Endothelial cell of umbilical vein (primary cell): ENCODE measurements around the gene ACTN3. TPM values are rescaled to one million over a fixed set of nuclear protein-coding genes. Genes with fewer than 3 reads are reported as not detected.

Source experiments
- BruUV-seq: library from RNA; stranded (reverse); fragments of 400-500 nt; replicated peaks from 2 replicates; lab custom pipeline; 2021; lab: Mats Ljungman, UMichigan
- CTCF ChIA-PET: fragments of 300-600, 350-600 bp; sonication (Branson Sonifier 250); formaldehyde crosslinking; loops from one replicate; lab custom pipeline; 2021; ENCODE audit warnings: antibody characterized with exemption, inconsistent platforms; lab: Charles Lee
- POLR2A ChIA-PET: fragments of 300-600, 350-600 bp; sonication (Branson Sonifier 250); formaldehyde crosslinking; loops from one replicate; lab custom pipeline; 2021; ENCODE audit warnings: antibody characterized with exemption, inconsistent platforms; lab: Charles Lee
- DNase-seq: peaks from one replicate; pipeline ENCODE4 v3.0.0-alpha.2; 2011; ENCODE audit warnings: low read depth, low spot score
- FAIRE-seq: peaks from 2 replicates; lab custom pipeline; 2011; peaks lifted over from hg19 to GRCh38; lab: Jason Lieb, UNC
- H2AFZ ChIP-seq: 2 replicates; pipeline ENCODE4 v1.6.0; 2012; ENCODE audit warnings: low read depth, low read length, control low read depth, inconsistent platforms
- H3K27ac ChIP-seq: 2 replicates; pipeline ENCODE4 v1.5.1; 2011; ENCODE audit warnings: low read depth, mild to moderate bottlenecking, control low read depth, low read length, moderate library complexity; ENCODE audit not compliant: insufficient read depth
- H3K27me3 ChIP-seq, 2 experiments: 2 replicates each; pipeline versions ENCODE4 v1.6.0 to v1.6.1; 2011; ENCODE audit warnings: low read length in 2 of 2, mixed read lengths in 1 of 2; ENCODE audit not compliant: control insufficient read depth in 2 of 2, insufficient read depth in 2 of 2
- H3K36me3 ChIP-seq, 2 experiments: 2 replicates in 1 of 2; 3 replicates in 1 of 2; pipeline ENCODE4 v1.5.1; 2011; ENCODE audit warnings: low read length in 2 of 2, mild to moderate bottlenecking in 1 of 2, moderate library complexity in 1 of 2; ENCODE audit not compliant: control insufficient read depth in 2 of 2, insufficient read depth in 2 of 2; ENCODE audit errors: extremely low read depth in 1 of 2
- H3K4me1 ChIP-seq: 3 replicates; pipeline ENCODE4 v1.5.1; 2011; ENCODE audit warnings: mild to moderate bottlenecking, low read length; ENCODE audit not compliant: control insufficient read depth, insufficient read depth; ENCODE audit errors: extremely low read depth
- H3K4me2 ChIP-seq: 2 replicates; pipeline ENCODE4 v1.6.1; 2011; ENCODE audit warnings: low read length, control low read depth, mixed read lengths; ENCODE audit not compliant: insufficient read depth
- H3K4me3 ChIP-seq, 3 experiments: fragments of 200-600 bp in 1 of 3; sonication (generic), shearing (Covaris generic) in 1 of 3; replicated peaks in 1 of 3; 2 replicates each; pipeline ENCODE4 v1.5.1; 2011 to 2016; ENCODE audit warnings: control low read depth in 3 of 3, low read length in 3 of 3, mild to moderate bottlenecking in 2 of 3, inconsistent platforms in 1 of 3, low read depth in 1 of 3, moderate library complexity in 1 of 3; ENCODE audit not compliant: insufficient read depth in 1 of 3
- H3K79me2 ChIP-seq: 2 replicates; pipeline ENCODE4 v1.6.0; 2012; ENCODE audit warnings: low read length, inconsistent platforms; ENCODE audit not compliant: control insufficient read depth, insufficient read depth
- H3K9ac ChIP-seq: replicated peaks from 2 replicates; pipeline ENCODE3; 2011; ENCODE audit warnings: low read length, control low read depth; ENCODE audit not compliant: insufficient read depth; ENCODE audit errors: extremely low read depth
- H3K9me1 ChIP-seq: replicated peaks from 3 replicates; pipeline ENCODE4 v1.6.0; 2011; ENCODE audit warnings: mild to moderate bottlenecking, low read length; ENCODE audit not compliant: control insufficient read depth, insufficient read depth; ENCODE audit errors: extremely low read depth
- H3K9me3 ChIP-seq: replicated peaks from 2 replicates; pipeline ENCODE4 v1.5.1; 2012; ENCODE audit warnings: low read length, inconsistent platforms; ENCODE audit not compliant: control insufficient read depth, insufficient read depth
- H4K20me1 ChIP-seq: replicated peaks from 2 replicates; pipeline ENCODE3; 2011; ENCODE audit warnings: mild to moderate bottlenecking, low read length; ENCODE audit not compliant: control insufficient read depth, insufficient read depth; ENCODE audit errors: extremely low read depth
- EZH2 ChIP-seq: IDR thresholded peaks from 2 replicates; pipeline ENCODE4 v1.6.1; 2012; ENCODE audit warnings: borderline replicate concordance, low read depth, mild to moderate bottlenecking, moderate library complexity, low read length, inconsistent platforms; ENCODE audit not compliant: severe bottlenecking
- FOS ChIP-seq: IDR thresholded peaks from 2 replicates; pipeline ENCODE4 v1.6.1; 2011; ENCODE audit warnings: mild to moderate bottlenecking, low read length, moderate library complexity, borderline replicate concordance; ENCODE audit not compliant: insufficient read depth
- GATA2 ChIP-seq: IDR thresholded peaks from 2 replicates; pipeline ENCODE4 v1.7.0; 2011; ENCODE audit warnings: low read depth, mild to moderate bottlenecking, moderate library complexity, mixed read lengths, low read length; ENCODE audit not compliant: insufficient read length, insufficient read depth
- JUN ChIP-seq: IDR thresholded peaks from 2 replicates; pipeline ENCODE4 v1.6.1; 2011; ENCODE audit warnings: borderline replicate concordance, low read depth; ENCODE audit not compliant: insufficient read length, insufficient read depth
- MAX ChIP-seq: IDR thresholded peaks from 2 replicates; pipeline ENCODE4 v1.6.1; 2011; ENCODE audit not compliant: insufficient read depth, insufficient read length
- MYC ChIP-seq: IDR thresholded peaks from one replicate; pipeline ENCODE4 v1.6.1; 2011; ENCODE audit warnings: mild to moderate bottlenecking, low read depth, low read length
- POLR2A ChIP-seq: IDR thresholded peaks from 2 replicates; pipeline ENCODE4 v1.6.1; 2012; ENCODE audit warnings: low read depth, mild to moderate bottlenecking, control low read depth, low read length
- POLR2AphosphoS5 ChIP-seq: IDR thresholded peaks from 2 replicates; pipeline ENCODE4 v1.6.1; 2012; ENCODE audit warnings: low read depth, mild to moderate bottlenecking, control low read depth, low read length, moderate library complexity; ENCODE audit not compliant: insufficient read depth
- dilution Hi-C: fragments of 300-500 bp; cut with MboI; formaldehyde crosslinking; loops from one replicate; pipeline ENCODE4 v1.15.0; 2019; ENCODE audit warnings: low sequenced_read_pairs; ENCODE audit not compliant: extremely low pct_ligation_motif_present
- intact Hi-C: fragments of 100-400 bp; cut with micrococcal nuclease; formaldehyde crosslinking; loops from one replicate; pipeline ENCODE4 v1.10.0; 2022
- polyA plus RNA-seq, 4 experiments: library from polyadenylated mRNA; depleted of rRNA in 3 of 4; stranded (reverse) in 3 of 4; unstranded in 1 of 4; fragments of >200 nt; gene quantifications; 2 replicates each; pipeline versions ENCODE4 v1.2.1 to v1.2.3, GENCODE V29; 2011 to 2012; ENCODE audit warnings: missing spikeins in 1 of 4
- total RNA-seq: library from RNA; stranded (reverse); gene quantifications from 2 replicates; pipeline ENCODE4 v1.2.3, GENCODE V29; 2021
- TF ChIP-seq, protein P1 (sequence below), 2 donors: IDR thresholded peaks; 1 replicate in 1 of 2; 2 replicates in 1 of 2; pipeline ENCODE4 v1.5.1; 2011; ENCODE audit warnings: low read length in 2 of 2, mild to moderate bottlenecking in 2 of 2, moderate library complexity in 2 of 2, control low read depth in 1 of 2, inconsistent platforms in 1 of 2, low read depth in 1 of 2; ENCODE audit not compliant: insufficient read depth in 1 of 2; ENCODE audit errors: extremely low read depth in 1 of 2

The ACTN3 gene
- total and polyA plus RNA-seq, 2 donors (not counting 3 experiments of a cell fraction or from before 2014, with no cell fraction given): 0.17 to 0.18 TPM

- CTCF ChIA-PET: no interaction called here
- FAIRE-seq (no peak), DNase-seq (no peak)
- H3K4me2 ChIP-seq: no peak overlapping the region
- no peaks in the 10 kb centered on the region for H3K9me1 ChIP-seq
- no peak overlapping the region for H3K27ac ChIP-seq
- BruUV-seq: no TSS peak
- no peaks in the 10 kb centered on the region for H3K9me3 ChIP-seq
- H3K4me1 ChIP-seq: peaks cover 3% of the 10 kb centered on the region
- no peak for TF ChIP-seq MYC
- TF ChIP-seq POLR2A: no peak
- TF ChIP-seq POLR2AphosphoS5: no peak
- no peak for TF ChIP-seq MAX
- no peak for TF ChIP-seq EZH2
- no peak for TF ChIP-seq JUN
- TF ChIP-seq, protein P1, sequence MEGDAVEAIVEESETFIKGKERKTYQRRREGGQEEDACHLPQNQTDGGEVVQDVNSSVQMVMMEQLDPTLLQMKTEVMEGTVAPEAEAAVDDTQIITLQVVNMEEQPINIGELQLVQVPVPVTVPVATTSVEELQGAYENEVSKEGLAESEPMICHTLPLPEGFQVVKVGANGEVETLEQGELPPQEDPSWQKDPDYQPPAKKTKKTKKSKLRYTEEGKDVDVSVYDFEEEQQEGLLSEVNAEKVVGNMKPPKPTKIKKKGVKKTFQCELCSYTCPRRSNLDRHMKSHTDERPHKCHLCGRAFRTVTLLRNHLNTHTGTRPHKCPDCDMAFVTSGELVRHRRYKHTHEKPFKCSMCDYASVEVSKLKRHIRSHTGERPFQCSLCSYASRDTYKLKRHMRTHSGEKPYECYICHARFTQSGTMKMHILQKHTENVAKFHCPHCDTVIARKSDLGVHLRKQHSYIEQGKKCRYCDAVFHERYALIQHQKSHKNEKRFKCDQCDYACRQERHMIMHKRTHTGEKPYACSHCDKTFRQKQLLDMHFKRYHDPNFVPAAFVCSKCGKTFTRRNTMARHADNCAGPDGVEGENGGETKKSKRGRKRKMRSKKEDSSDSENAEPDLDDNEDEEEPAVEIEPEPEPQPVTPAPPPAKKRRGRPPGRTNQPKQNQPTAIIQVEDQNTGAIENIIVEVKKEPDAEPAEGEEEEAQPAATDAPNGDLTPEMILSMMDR (IDR thresholded peaks at IDR 0.05; ENCODE audit: extremely low read depth in 1 of 2, insufficient read depth in 1 of 2, low read depth in 1 of 2, low read length in 2 of 2): no peak
- TF ChIP-seq GATA2: no peak
- TF ChIP-seq FOS: no peak
- no peak overlapping the region for H2AFZ ChIP-seq
- H3K4me3 ChIP-seq: no peak overlapping the region
- POLR2A ChIA-PET: no interaction called here
- no peaks in the 10 kb centered on the region for H3K79me2 ChIP-seq
- dilution Hi-C loops: no loop called here
- intact Hi-C loops: no loop called here
- no peak overlapping the region for H3K9ac ChIP-seq
- no peaks in the 10 kb centered on the region for H3K36me3 ChIP-seq
- H3K27me3 ChIP-seq: no peaks in the 10 kb centered on the region
- H4K20me1 ChIP-seq: no peaks in the 10 kb centered on the region
Observed at GRCh38 chr11:66566221-66566620, 19.5 kb downstream of the ACTN3 start.
